Endothelial cell of umbilical vein (primary cell): ENCODE results near the gene CRABP1. TPM values are rescaled to one million over a fixed set of nuclear protein-coding genes. Genes with fewer than 3 reads are reported as not detected.

Source experiments
- BruUV-seq: library from RNA; stranded (reverse); fragments of 400-500 nt; replicated peaks from 2 replicates; lab custom pipeline; 2021; lab: Mats Ljungman, UMichigan
- CTCF ChIA-PET: fragments of 300-600, 350-600 bp; sonication (Branson Sonifier 250); formaldehyde crosslinking; loops from one replicate; lab custom pipeline; 2021; ENCODE audit warnings: antibody characterized with exemption, inconsistent platforms; lab: Charles Lee
- POLR2A ChIA-PET: fragments of 300-600, 350-600 bp; sonication (Branson Sonifier 250); formaldehyde crosslinking; loops from one replicate; lab custom pipeline; 2021; ENCODE audit warnings: antibody characterized with exemption, inconsistent platforms; lab: Charles Lee
- DNase-seq: peaks from one replicate; pipeline ENCODE4 v3.0.0-alpha.2; 2011; ENCODE audit warnings: low read depth, low spot score
- FAIRE-seq: peaks from 2 replicates; lab custom pipeline; 2011; peaks lifted over from hg19 to GRCh38; lab: Jason Lieb, UNC
- H2AFZ ChIP-seq: 2 replicates; pipeline ENCODE4 v1.6.0; 2012; ENCODE audit warnings: low read depth, low read length, control low read depth, inconsistent platforms
- H3K27ac ChIP-seq: 2 replicates; pipeline ENCODE4 v1.5.1; 2011; ENCODE audit warnings: low read depth, mild to moderate bottlenecking, control low read depth, low read length, moderate library complexity; ENCODE audit not compliant: insufficient read depth
- H3K27me3 ChIP-seq, 2 experiments: 2 replicates each; pipeline versions ENCODE4 v1.6.0 to v1.6.1; 2011; ENCODE audit warnings: low read length in 2 of 2, mixed read lengths in 1 of 2; ENCODE audit not compliant: control insufficient read depth in 2 of 2, insufficient read depth in 2 of 2
- H3K36me3 ChIP-seq, 2 experiments: 2 replicates in 1 of 2; 3 replicates in 1 of 2; pipeline ENCODE4 v1.5.1; 2011; ENCODE audit warnings: low read length in 2 of 2, mild to moderate bottlenecking in 1 of 2, moderate library complexity in 1 of 2; ENCODE audit not compliant: control insufficient read depth in 2 of 2, insufficient read depth in 2 of 2; ENCODE audit errors: extremely low read depth in 1 of 2
- H3K4me1 ChIP-seq: 3 replicates; pipeline ENCODE4 v1.5.1; 2011; ENCODE audit warnings: mild to moderate bottlenecking, low read length; ENCODE audit not compliant: control insufficient read depth, insufficient read depth; ENCODE audit errors: extremely low read depth
- H3K4me2 ChIP-seq: 2 replicates; pipeline ENCODE4 v1.6.1; 2011; ENCODE audit warnings: low read length, control low read depth, mixed read lengths; ENCODE audit not compliant: insufficient read depth
- H3K4me3 ChIP-seq, 3 experiments: fragments of 200-600 bp in 1 of 3; sonication (generic), shearing (Covaris generic) in 1 of 3; replicated peaks in 1 of 3; 2 replicates each; pipeline ENCODE4 v1.5.1; 2011 to 2016; ENCODE audit warnings: control low read depth in 3 of 3, low read length in 3 of 3, mild to moderate bottlenecking in 2 of 3, inconsistent platforms in 1 of 3, low read depth in 1 of 3, moderate library complexity in 1 of 3; ENCODE audit not compliant: insufficient read depth in 1 of 3
- H3K79me2 ChIP-seq: 2 replicates; pipeline ENCODE4 v1.6.0; 2012; ENCODE audit warnings: low read length, inconsistent platforms; ENCODE audit not compliant: control insufficient read depth, insufficient read depth
- H3K9ac ChIP-seq: replicated peaks from 2 replicates; pipeline ENCODE3; 2011; ENCODE audit warnings: low read length, control low read depth; ENCODE audit not compliant: insufficient read depth; ENCODE audit errors: extremely low read depth
- H3K9me1 ChIP-seq: replicated peaks from 3 replicates; pipeline ENCODE4 v1.6.0; 2011; ENCODE audit warnings: mild to moderate bottlenecking, low read length; ENCODE audit not compliant: control insufficient read depth, insufficient read depth; ENCODE audit errors: extremely low read depth
- H3K9me3 ChIP-seq: replicated peaks from 2 replicates; pipeline ENCODE4 v1.5.1; 2012; ENCODE audit warnings: low read length, inconsistent platforms; ENCODE audit not compliant: control insufficient read depth, insufficient read depth
- H4K20me1 ChIP-seq: replicated peaks from 2 replicates; pipeline ENCODE3; 2011; ENCODE audit warnings: mild to moderate bottlenecking, low read length; ENCODE audit not compliant: control insufficient read depth, insufficient read depth; ENCODE audit errors: extremely low read depth
- EZH2 ChIP-seq: IDR thresholded peaks from 2 replicates; pipeline ENCODE4 v1.6.1; 2012; ENCODE audit warnings: borderline replicate concordance, low read depth, mild to moderate bottlenecking, moderate library complexity, low read length, inconsistent platforms; ENCODE audit not compliant: severe bottlenecking
- FOS ChIP-seq: IDR thresholded peaks from 2 replicates; pipeline ENCODE4 v1.6.1; 2011; ENCODE audit warnings: mild to moderate bottlenecking, low read length, moderate library complexity, borderline replicate concordance; ENCODE audit not compliant: insufficient read depth
- GATA2 ChIP-seq: IDR thresholded peaks from 2 replicates; pipeline ENCODE4 v1.7.0; 2011; ENCODE audit warnings: low read depth, mild to moderate bottlenecking, moderate library complexity, mixed read lengths, low read length; ENCODE audit not compliant: insufficient read length, insufficient read depth
- JUN ChIP-seq: IDR thresholded peaks from 2 replicates; pipeline ENCODE4 v1.6.1; 2011; ENCODE audit warnings: borderline replicate concordance, low read depth; ENCODE audit not compliant: insufficient read length, insufficient read depth
- MYC ChIP-seq: IDR thresholded peaks from one replicate; pipeline ENCODE4 v1.6.1; 2011; ENCODE audit warnings: mild to moderate bottlenecking, low read depth, low read length
- POLR2A ChIP-seq: IDR thresholded peaks from 2 replicates; pipeline ENCODE4 v1.6.1; 2012; ENCODE audit warnings: low read depth, mild to moderate bottlenecking, control low read depth, low read length
- POLR2AphosphoS5 ChIP-seq: IDR thresholded peaks from 2 replicates; pipeline ENCODE4 v1.6.1; 2012; ENCODE audit warnings: low read depth, mild to moderate bottlenecking, control low read depth, low read length, moderate library complexity; ENCODE audit not compliant: insufficient read depth
- dilution Hi-C: fragments of 300-500 bp; cut with MboI; formaldehyde crosslinking; loops from one replicate; pipeline ENCODE4 v1.15.0; 2019; ENCODE audit warnings: low sequenced_read_pairs; ENCODE audit not compliant: extremely low pct_ligation_motif_present
- intact Hi-C: fragments of 100-400 bp; cut with micrococcal nuclease; formaldehyde crosslinking; loops from one replicate; pipeline ENCODE4 v1.10.0; 2022
- polyA plus RNA-seq, 4 experiments: library from polyadenylated mRNA; depleted of rRNA in 3 of 4; stranded (reverse) in 3 of 4; unstranded in 1 of 4; fragments of >200 nt; gene quantifications; 2 replicates each; pipeline versions ENCODE4 v1.2.1 to v1.2.3, GENCODE V29; 2011 to 2012; ENCODE audit warnings: missing spikeins in 1 of 4
- total RNA-seq: library from RNA; stranded (reverse); gene quantifications from 2 replicates; pipeline ENCODE4 v1.2.3, GENCODE V29; 2021
- TF ChIP-seq, protein P1 (sequence below): IDR thresholded peaks from 2 replicates; pipeline ENCODE4 v1.6.1; 2011; ENCODE audit not compliant: insufficient read depth, insufficient read length
- TF ChIP-seq, protein P2 (sequence below), 2 donors: IDR thresholded peaks; 1 replicate in 1 of 2; 2 replicates in 1 of 2; pipeline ENCODE4 v1.5.1; 2011; ENCODE audit warnings: low read length in 2 of 2, mild to moderate bottlenecking in 2 of 2, moderate library complexity in 2 of 2, control low read depth in 1 of 2, inconsistent platforms in 1 of 2, low read depth in 1 of 2; ENCODE audit not compliant: insufficient read depth in 1 of 2; ENCODE audit errors: extremely low read depth in 1 of 2

The CRABP1 gene
- total and polyA plus RNA-seq, 2 donors (not counting 3 experiments of a cell fraction or from before 2014, with no cell fraction given), result 0.11 TPM; not detected in 1

DNA sequence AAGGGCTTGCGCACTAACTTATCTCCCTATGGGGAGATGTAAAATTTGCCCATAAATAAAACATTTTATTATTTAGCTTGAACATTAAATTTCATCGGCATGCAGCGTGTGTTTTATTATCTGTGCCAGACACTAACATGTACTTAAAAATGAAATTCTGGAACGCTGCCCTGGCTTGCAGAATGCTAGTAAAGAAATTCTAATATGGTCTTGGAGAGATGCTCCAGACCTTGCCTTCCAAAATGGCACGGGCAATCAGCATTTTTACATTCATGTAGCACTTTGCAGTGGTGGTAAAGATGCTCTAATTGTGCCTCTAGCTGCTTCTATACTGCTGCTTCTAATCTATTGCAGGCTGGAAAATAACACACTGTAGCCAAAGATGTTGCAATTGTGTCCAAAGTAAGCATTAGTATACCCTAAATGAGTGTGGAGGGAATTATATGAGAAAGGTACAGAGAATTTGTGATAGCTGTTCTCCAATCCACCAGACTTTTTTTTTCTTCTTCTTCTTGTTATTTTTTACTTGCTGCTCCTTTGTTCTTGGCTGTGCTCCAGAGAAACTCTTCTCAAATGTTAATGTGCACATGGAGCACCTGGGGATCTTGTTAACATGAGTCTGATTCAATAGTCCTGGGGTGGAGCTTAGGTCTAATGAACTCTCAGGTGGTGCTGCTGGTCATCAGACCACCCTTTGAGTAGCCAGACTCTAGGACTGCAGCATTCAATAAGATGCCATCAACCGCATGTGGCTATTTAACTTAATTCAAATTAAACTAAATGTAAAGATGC lies 47.3 kb downstream of the CRABP1 start:
- dilution Hi-C loops (no loop called here), intact Hi-C loops (no loop called here)
- H3K9ac ChIP-seq, result no peak overlapping the region
- H3K9me1 ChIP-seq, result no peaks in the 10 kb centered on the region
- H3K36me3 ChIP-seq, result no peaks in the 10 kb centered on the region
- H3K27ac ChIP-seq, result no peak overlapping the region
- H3K4me3 ChIP-seq, result no peak overlapping the region
- POLR2A ChIA-PET, result interaction anchor here (0.9 kb wide), 1 partner anchor 88 kb away, joined by 3 read pairs; the partner anchor contains the start of gene SKIC8
- H3K4me1 ChIP-seq, result no peaks in the 10 kb centered on the region
- H3K27me3 ChIP-seq, result peaks cover 19 to 23% of the 10 kb centered on the region in 2 experiments
- H3K4me2 ChIP-seq, result no peak overlapping the region
- CTCF ChIA-PET, result interaction anchor here (1.4 kb wide), 3 partner anchors 11 to 30 kb away, joined by 3 to 7 read pairs (median 5); no protein-coding TSS in a partner anchor
- no peak overlapping the region for H2AFZ ChIP-seq
- H3K9me3 ChIP-seq, result no peaks in the 10 kb centered on the region
- no peaks in the 10 kb centered on the region for H3K79me2 ChIP-seq
- no peak for FAIRE-seq
- no peak for TF ChIP-seq GATA2
- TF ChIP-seq, protein P1, sequence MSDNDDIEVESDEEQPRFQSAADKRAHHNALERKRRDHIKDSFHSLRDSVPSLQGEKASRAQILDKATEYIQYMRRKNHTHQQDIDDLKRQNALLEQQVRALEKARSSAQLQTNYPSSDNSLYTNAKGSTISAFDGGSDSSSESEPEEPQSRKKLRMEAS, result no peak
- TF ChIP-seq EZH2, result no peak
- TF ChIP-seq POLR2A, result no peak
- TF ChIP-seq MYC, result no peak
- H4K20me1 ChIP-seq, result no peaks in the 10 kb centered on the region
- no TSS peak for BruUV-seq
- no peak for DNase-seq

DNA sequence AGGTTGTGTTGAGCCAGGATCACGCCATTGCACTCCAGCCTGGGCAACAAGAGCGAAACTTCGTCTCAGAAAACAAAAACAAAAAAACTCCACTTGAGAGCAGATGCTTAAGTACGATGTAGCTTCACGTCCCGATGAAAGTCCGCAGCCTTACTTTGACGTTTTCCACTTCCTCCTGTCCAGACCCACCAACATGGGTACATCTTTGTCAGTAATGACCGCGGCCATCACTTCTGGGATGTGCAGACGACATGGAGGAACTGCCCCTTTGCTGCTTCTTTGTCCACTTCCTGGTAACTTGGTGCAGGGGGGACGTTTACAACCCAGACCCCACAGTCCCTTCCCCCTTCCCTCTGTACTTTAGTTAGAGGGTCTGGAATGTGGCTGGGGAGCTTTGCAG lies 48.7 kb downstream of the CRABP1 start:
- ChIA-PET CTCF (no interaction called here), POLR2A (no interaction called here)
- dilution Hi-C loops (no loop called here), intact Hi-C loops (no loop called here)
- DNase-seq (no peak), FAIRE-seq (no peak)
- Histone ChIP-seq H3K9ac (no peak overlapping the region), H2AFZ (no peak overlapping the region), H3K27me3 (peaks cover 17 to 22% of the 10 kb centered on the region in 2 experiments), H3K9me1 (no peaks in the 10 kb centered on the region), H3K79me2 (no peaks in the 10 kb centered on the region), H3K9me3 (no peaks in the 10 kb centered on the region), H3K36me3 (no peaks in the 10 kb centered on the region), H3K27ac (no peak overlapping the region), H3K4me2 (no peak overlapping the region), H3K4me3 (no peak overlapping the region), H4K20me1 (no peaks in the 10 kb centered on the region), H3K4me1 (no peaks in the 10 kb centered on the region)
- no TSS peak for BruUV-seq
- TF ChIP-seq, protein P2, sequence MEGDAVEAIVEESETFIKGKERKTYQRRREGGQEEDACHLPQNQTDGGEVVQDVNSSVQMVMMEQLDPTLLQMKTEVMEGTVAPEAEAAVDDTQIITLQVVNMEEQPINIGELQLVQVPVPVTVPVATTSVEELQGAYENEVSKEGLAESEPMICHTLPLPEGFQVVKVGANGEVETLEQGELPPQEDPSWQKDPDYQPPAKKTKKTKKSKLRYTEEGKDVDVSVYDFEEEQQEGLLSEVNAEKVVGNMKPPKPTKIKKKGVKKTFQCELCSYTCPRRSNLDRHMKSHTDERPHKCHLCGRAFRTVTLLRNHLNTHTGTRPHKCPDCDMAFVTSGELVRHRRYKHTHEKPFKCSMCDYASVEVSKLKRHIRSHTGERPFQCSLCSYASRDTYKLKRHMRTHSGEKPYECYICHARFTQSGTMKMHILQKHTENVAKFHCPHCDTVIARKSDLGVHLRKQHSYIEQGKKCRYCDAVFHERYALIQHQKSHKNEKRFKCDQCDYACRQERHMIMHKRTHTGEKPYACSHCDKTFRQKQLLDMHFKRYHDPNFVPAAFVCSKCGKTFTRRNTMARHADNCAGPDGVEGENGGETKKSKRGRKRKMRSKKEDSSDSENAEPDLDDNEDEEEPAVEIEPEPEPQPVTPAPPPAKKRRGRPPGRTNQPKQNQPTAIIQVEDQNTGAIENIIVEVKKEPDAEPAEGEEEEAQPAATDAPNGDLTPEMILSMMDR (IDR thresholded peaks at IDR 0.05; ENCODE audit: extremely low read depth in 1 of 2, insufficient read depth in 1 of 2, low read depth in 1 of 2, low read length in 2 of 2), result no peak
- no peak for TF ChIP-seq FOS
- TF ChIP-seq, protein P1, result no peak
- no peak for TF ChIP-seq MYC
- TF ChIP-seq EZH2, result no peak
- no peak for TF ChIP-seq JUN
- no peak for TF ChIP-seq GATA2
- TF ChIP-seq POLR2AphosphoS5, result no peak
- TF ChIP-seq POLR2A, result no peak
